Testis (tissue), 3 donors: ENCODE data around the gene SHCBP1L. TPM values are rescaled to one million over a fixed set of nuclear protein-coding genes. Genes with fewer than 3 reads are reported as not detected.

Experiments
- DNase-seq: peaks from one replicate; pipeline ENCODE4 v3.0.0-alpha.2; 2019
- H3K27ac ChIP-seq, 2 donors: fragments of 200-600 bp; sonication (generic); one replicate each; pipeline ENCODE4 v1.5.1; 2019
- H3K27me3 ChIP-seq: fragments of 200-600 bp; sonication (generic); one replicate; pipeline ENCODE4 v1.5.1; 2019
- H3K36me3 ChIP-seq: fragments of 200-600 bp; sonication (generic); one replicate; pipeline ENCODE4 v1.5.1; 2017; ENCODE audit warnings: low read depth; ENCODE audit errors: missing control alignments
- H3K4me1 ChIP-seq: fragments of 200-600 bp; sonication (generic); one replicate; pipeline ENCODE4 v1.5.1; 2019
- H3K4me3 ChIP-seq, 2 donors: fragments of 200-600 bp; sonication (generic); one replicate each; pipeline ENCODE4 v1.5.1; 2017 to 2019
- H3K9me3 ChIP-seq: fragments of 200-600 bp; sonication (generic); one replicate; pipeline ENCODE4 v1.5.1; 2017
- POLR2A ChIP-seq: fragments of 450-650 bp; IDR thresholded peaks from one replicate; pipeline ENCODE4 v1.6.1; 2017; ENCODE audit warnings: antibody characterized with exemption, mild to moderate bottlenecking, moderate library complexity
- WGBS, 2 donors: methylation state at CpG; one replicate each; pipeline ENCODE4 v1.1.5; 2018; 5-methylcytosine and 5-hydroxymethylcytosine counted together
- intact Hi-C: fragments of 100-400 bp; cut with DNase I; formaldehyde crosslinking; loops from one replicate; pipeline ENCODE4 v1.15.1; 2023; ENCODE audit warnings: low total_unique reads
- polyA plus RNA-seq: library from polyadenylated mRNA; stranded (reverse); fragments of 350-450 nt; fragmentation: Illumina TruSeq; extraction: RNeasy Lipid Tissue Mini Kit (QIAGEN cat#74804); gene quantifications from one replicate; pipeline ENCODE4 v1.2.3, GENCODE V29; 2014; ENCODE audit warnings: low read depth, low replicate concordance; ENCODE audit not compliant: insufficient read depth
- total RNA-seq, 2 donors: library from RNA; depleted of rRNA; stranded (reverse); fragments of >200 nt; gene quantifications; one replicate each; pipeline ENCODE4 v1.2.3, GENCODE V29; 2016
- TF ChIP-seq, protein P1 (sequence below), 3 experiments: fragments of 450-650 bp in 2 of 3; fragments of 200-600 bp in 1 of 3; sonication (generic) in 1 of 3; IDR thresholded peaks; one replicate each; pipeline ENCODE4 v1.5.1; 2016 to 2019; ENCODE audit warnings: antibody characterized with exemption in 3 of 3, mild to moderate bottlenecking in 2 of 3, moderate library complexity in 1 of 3

Gene SHCBP1L
- total and polyA plus RNA-seq, 3 donors from 2014 or later: 106 to 254 (median 132) TPM

DNA sequence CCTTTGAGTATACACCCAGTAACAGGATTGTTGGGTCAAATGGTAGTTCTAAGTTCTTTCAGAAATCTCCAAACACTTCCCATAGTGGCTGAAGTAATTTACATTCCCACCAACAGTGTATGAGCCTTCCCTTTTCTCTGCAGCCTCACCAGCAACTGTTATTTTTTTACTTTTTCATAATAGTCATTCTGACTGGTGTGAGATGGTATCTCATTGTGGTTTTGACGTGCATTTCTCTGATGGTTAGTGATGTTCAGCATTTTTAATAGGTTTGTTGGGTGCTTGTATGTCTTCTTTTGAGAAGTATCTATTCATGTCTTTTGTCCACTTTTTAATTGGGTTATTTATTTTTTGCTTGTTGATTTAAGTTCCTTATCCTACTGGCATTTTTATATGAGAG, 43.9 kb upstream of the SHCBP1L start:
- H3K9me3 ChIP-seq: no peaks in the 10 kb centered on the region
- intact Hi-C loops: no loop called here
- no peaks in the 10 kb centered on the region for H3K36me3 ChIP-seq
- WGBS, 2 donors: 81 to 90% methylated on average over 1 of the region's 1 CpG
- no peaks in the 10 kb centered on the region for H3K27me3 ChIP-seq
- H3K4me3 ChIP-seq: no peak overlapping the region
- no peak overlapping the region for H3K27ac ChIP-seq
- TF ChIP-seq POLR2A: no peak
- TF ChIP-seq, protein P1, sequence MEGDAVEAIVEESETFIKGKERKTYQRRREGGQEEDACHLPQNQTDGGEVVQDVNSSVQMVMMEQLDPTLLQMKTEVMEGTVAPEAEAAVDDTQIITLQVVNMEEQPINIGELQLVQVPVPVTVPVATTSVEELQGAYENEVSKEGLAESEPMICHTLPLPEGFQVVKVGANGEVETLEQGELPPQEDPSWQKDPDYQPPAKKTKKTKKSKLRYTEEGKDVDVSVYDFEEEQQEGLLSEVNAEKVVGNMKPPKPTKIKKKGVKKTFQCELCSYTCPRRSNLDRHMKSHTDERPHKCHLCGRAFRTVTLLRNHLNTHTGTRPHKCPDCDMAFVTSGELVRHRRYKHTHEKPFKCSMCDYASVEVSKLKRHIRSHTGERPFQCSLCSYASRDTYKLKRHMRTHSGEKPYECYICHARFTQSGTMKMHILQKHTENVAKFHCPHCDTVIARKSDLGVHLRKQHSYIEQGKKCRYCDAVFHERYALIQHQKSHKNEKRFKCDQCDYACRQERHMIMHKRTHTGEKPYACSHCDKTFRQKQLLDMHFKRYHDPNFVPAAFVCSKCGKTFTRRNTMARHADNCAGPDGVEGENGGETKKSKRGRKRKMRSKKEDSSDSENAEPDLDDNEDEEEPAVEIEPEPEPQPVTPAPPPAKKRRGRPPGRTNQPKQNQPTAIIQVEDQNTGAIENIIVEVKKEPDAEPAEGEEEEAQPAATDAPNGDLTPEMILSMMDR (IDR thresholded peaks at IDR 0.05): no peak
- DNase-seq: no peak
- H3K4me1 ChIP-seq: no peaks in the 10 kb centered on the region

- Histone ChIP-seq H3K27ac (no peak overlapping the region), H3K4me1 (no peaks in the 10 kb centered on the region), H3K27me3 (no peaks in the 10 kb centered on the region), H3K9me3 (no peaks in the 10 kb centered on the region), H3K4me3 (no peak overlapping the region), H3K36me3 (no peaks in the 10 kb centered on the region)
- TF ChIP-seq POLR2A: no peak
- TF ChIP-seq, protein P1 (IDR thresholded peaks at IDR 0.05): no peak
- WGBS, 2 donors: 66 to 70% methylated on average over 4 of the region's 4 CpGs
- intact Hi-C loops: no loop called here
- DNase-seq: no peak
These were observed 42.9 kb upstream of the SHCBP1L start for GRCh38 chr1:182995894-182996293.

- no peak for TF ChIP-seq POLR2A
- TF ChIP-seq, protein P1 (IDR thresholded peaks at IDR 0.05): no peak
- intact Hi-C loops: no loop called here
- no peaks in the 10 kb centered on the region for H3K9me3 ChIP-seq
These were observed 40.8 kb upstream of the SHCBP1L start for GRCh38 chr1:182993746-182994145.

GRCh38 chr1:182990413-182991144, 37.6 kb upstream of the SHCBP1L start:
- H3K27ac ChIP-seq: no peak overlapping the region
- no peaks in the 10 kb centered on the region for H3K27me3 ChIP-seq
- DNase-seq: no peak
- H3K4me3 ChIP-seq: no peak overlapping the region
- no peaks in the 10 kb centered on the region for H3K9me3 ChIP-seq
- no peaks in the 10 kb centered on the region for H3K36me3 ChIP-seq
- WGBS, 2 donors: 81 to 89% methylated on average over 7 of the region's 7 CpGs
- intact Hi-C loops: no loop called here
- H3K4me1 ChIP-seq: no peaks in the 10 kb centered on the region
- TF ChIP-seq, protein P1 (IDR thresholded peaks at IDR 0.05): no peak
- TF ChIP-seq POLR2A: no peak

More at GRCh38 chr1:182993746-182994145, 40.8 kb upstream of the SHCBP1L start:
- no peaks in the 10 kb centered on the region for H3K27me3 ChIP-seq
- no peaks in the 10 kb centered on the region for H3K36me3 ChIP-seq
- no peak overlapping the region for H3K27ac ChIP-seq
- H3K4me3 ChIP-seq: no peak overlapping the region
- DNase-seq: no peak
- H3K4me1 ChIP-seq: no peaks in the 10 kb centered on the region

DNA sequence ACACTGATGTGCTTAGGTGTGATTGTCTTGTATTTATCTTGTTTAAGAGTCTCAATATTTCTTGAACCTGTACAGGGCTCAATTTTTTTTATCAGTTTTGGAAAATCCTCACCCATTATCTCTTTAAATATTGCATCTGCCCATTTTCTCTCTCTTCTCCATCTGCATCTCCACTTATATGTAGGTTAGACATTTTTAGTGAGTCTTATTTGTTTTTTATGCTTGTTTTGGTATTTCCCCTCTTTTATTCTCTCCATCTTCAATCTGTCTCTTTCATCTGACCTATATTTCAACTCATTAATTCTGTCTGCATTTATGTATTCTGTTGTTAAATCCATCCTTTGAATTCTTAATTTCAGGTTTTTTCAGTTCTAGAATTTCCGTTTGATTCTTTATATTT, 32.9 kb upstream of the SHCBP1L start:
- intact Hi-C loops: no loop called here
- TF ChIP-seq POLR2A: no peak
- TF ChIP-seq, protein P1 (IDR thresholded peaks at IDR 0.05): no peak
- Histone ChIP-seq H3K27me3 (no peaks in the 10 kb centered on the region), H3K4me1 (no peaks in the 10 kb centered on the region), H3K9me3 (no peaks in the 10 kb centered on the region), H3K4me3 (no peak overlapping the region), H3K27ac (no peak overlapping the region), H3K36me3 (no peaks in the 10 kb centered on the region)
- WGBS, 2 donors: 83 to 85% methylated on average over 1 of the region's 1 CpG
- DNase-seq: no peak
